ENCODE measurements around the gene GOLGA6L7. TPM values are rescaled to one million over a fixed set of nuclear protein-coding genes. Genes with fewer than 3 reads are reported as not detected.
"Not testable (repeated sequence)": the region's sequence is repeated elsewhere in the genome, so short reads cannot be mapped to it uniquely, and the experiment has no call there.

GOLGA6L7 gene
- total RNA-seq, 1 donor from 2014 or later = not detected

DNA sequence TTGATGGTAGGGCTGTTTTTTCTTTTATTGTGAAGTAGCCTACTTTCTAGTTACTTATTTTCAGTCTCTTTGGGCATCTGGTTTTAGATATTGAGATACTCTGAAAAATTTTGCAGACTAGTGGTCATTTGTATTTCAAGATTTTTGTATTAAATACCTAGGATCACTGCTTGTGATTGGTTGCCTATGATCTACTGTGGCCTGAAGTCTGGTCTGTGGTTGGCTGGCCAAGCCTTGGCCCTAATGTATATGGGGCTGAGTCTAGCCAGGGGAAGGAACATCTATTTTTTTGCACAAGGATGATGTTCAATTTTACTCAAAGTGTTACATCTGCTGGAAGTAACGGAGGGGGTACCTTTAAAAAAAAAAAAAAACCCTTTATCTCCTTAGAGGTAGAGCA, 38.0 kb downstream of the GOLGA6L7 start:
- not testable (repeated sequence) for H4K20me1 ChIP-seq (ENCODE audit: insufficient read depth, low read length); H3K4me3 ChIP-seq (ENCODE audit: insufficient read depth, low read depth, low read length); H3K4me1 ChIP-seq (ENCODE audit: insufficient read depth, low read length); H3K9me3 ChIP-seq (ENCODE audit: insufficient read depth, low read depth, low read length); DNase-seq (ENCODE audit: low read depth); H3K4me3 Mint-ChIP-seq (ENCODE audit: unreplicated experiment); H3K9ac ChIP-seq (ENCODE audit: low read length); H3K4me2 ChIP-seq (ENCODE audit: low read length); H3K27ac ChIP-seq (ENCODE audit: low read depth, low read length); H3K36me3 ChIP-seq (ENCODE audit: insufficient read depth, low read length); H3K27me3 ChIP-seq (ENCODE audit: insufficient read depth, low read length); H3K27me3 Mint-ChIP-seq (ENCODE audit: low read depth, unreplicated experiment); H3K79me2 ChIP-seq (ENCODE audit: insufficient read depth, low read length); H3K9me3 Mint-ChIP-seq (ENCODE audit: unreplicated experiment); FAIRE-seq; H3K4me1 Mint-ChIP-seq (ENCODE audit: low read depth, unreplicated experiment); H2AFZ ChIP-seq (ENCODE audit: low read depth, low read length); H3K27ac Mint-ChIP-seq (ENCODE audit: unreplicated experiment); H3K36me3 Mint-ChIP-seq (ENCODE audit: low read depth, unreplicated experiment)

DNA sequence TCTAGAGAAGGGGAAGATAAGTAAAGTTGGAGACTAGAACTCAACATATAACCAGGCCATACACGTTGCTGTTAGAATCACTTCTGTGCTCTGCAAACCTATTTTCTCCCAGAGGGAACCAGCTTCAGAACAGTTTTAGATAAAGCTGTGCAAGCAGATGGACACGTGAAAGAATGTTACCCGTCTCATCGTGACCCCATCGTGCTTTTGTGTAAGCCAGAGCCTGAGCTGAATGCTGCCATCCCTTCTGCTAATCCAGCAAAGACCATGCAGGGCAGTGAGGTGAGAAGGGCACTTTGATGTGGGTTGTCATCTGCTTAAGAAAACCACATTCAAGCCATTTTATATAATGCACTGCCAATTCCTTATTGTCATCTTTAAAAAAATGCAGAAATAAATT, 40.3 kb downstream of the GOLGA6L7 start:
- not testable (repeated sequence) for H3K4me1 ChIP-seq (ENCODE audit: insufficient read depth, low read length); H3K27ac ChIP-seq (ENCODE audit: low read depth, low read length); H3K4me3 Mint-ChIP-seq (ENCODE audit: unreplicated experiment); H3K9me3 Mint-ChIP-seq (ENCODE audit: unreplicated experiment); DNase-seq (ENCODE audit: low read depth); H3K79me2 ChIP-seq (ENCODE audit: insufficient read depth, low read length); H3K27ac Mint-ChIP-seq (ENCODE audit: unreplicated experiment); H3K36me3 ChIP-seq (ENCODE audit: insufficient read depth, low read length); H4K20me1 ChIP-seq (ENCODE audit: insufficient read depth, low read length); H3K9me3 ChIP-seq (ENCODE audit: insufficient read depth, low read depth, low read length); H3K27me3 ChIP-seq (ENCODE audit: insufficient read depth, low read length); FAIRE-seq; H3K4me2 ChIP-seq (ENCODE audit: low read length); H3K27me3 Mint-ChIP-seq (ENCODE audit: low read depth, unreplicated experiment); H3K9ac ChIP-seq (ENCODE audit: low read length); H3K36me3 Mint-ChIP-seq (ENCODE audit: low read depth, unreplicated experiment); H2AFZ ChIP-seq (ENCODE audit: low read depth, low read length); H3K4me1 Mint-ChIP-seq (ENCODE audit: low read depth, unreplicated experiment); H3K4me3 ChIP-seq (ENCODE audit: insufficient read depth, low read depth, low read length)

DNA sequence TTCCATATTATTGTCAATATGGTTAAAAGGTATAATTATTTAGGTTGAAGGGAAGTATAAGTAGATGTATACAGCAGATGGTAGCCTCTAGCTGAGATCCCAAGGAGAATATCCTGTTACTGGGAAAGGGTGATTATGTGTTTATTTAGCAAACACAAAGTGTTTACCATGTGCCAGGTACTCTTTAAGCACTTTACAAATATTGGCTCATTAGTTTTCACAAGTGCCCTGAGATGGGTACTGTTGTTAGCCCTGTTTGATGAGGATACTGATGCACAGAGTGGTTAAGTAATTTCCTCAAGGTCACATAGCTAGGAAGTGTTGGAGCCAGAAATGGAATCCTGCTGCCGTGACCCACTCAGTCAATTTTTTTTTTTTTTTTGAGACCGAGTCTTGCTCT, 48.1 kb downstream of the GOLGA6L7 start:
- H3K4me3 Mint-ChIP-seq (ENCODE audit: unreplicated experiment); H3K27ac ChIP-seq (ENCODE audit: low read depth, low read length); H3K9me3 Mint-ChIP-seq (ENCODE audit: unreplicated experiment); FAIRE-seq; DNase-seq (ENCODE audit: low read depth); H2AFZ ChIP-seq (ENCODE audit: low read depth, low read length); H3K27ac Mint-ChIP-seq (ENCODE audit: unreplicated experiment); H3K36me3 ChIP-seq (ENCODE audit: insufficient read depth, low read length); H3K4me1 Mint-ChIP-seq (ENCODE audit: low read depth, unreplicated experiment); H3K27me3 ChIP-seq (ENCODE audit: insufficient read depth, low read length); H3K9me3 ChIP-seq (ENCODE audit: insufficient read depth, low read depth, low read length); H3K4me2 ChIP-seq (ENCODE audit: low read length); H3K79me2 ChIP-seq (ENCODE audit: insufficient read depth, low read length); H3K4me1 ChIP-seq (ENCODE audit: insufficient read depth, low read length); H4K20me1 ChIP-seq (ENCODE audit: insufficient read depth, low read length); H3K27me3 Mint-ChIP-seq (ENCODE audit: low read depth, unreplicated experiment); H3K4me3 ChIP-seq (ENCODE audit: insufficient read depth, low read depth, low read length); H3K36me3 Mint-ChIP-seq (ENCODE audit: low read depth, unreplicated experiment); H3K9ac ChIP-seq (ENCODE audit: low read length): not testable (repeated sequence)

DNA sequence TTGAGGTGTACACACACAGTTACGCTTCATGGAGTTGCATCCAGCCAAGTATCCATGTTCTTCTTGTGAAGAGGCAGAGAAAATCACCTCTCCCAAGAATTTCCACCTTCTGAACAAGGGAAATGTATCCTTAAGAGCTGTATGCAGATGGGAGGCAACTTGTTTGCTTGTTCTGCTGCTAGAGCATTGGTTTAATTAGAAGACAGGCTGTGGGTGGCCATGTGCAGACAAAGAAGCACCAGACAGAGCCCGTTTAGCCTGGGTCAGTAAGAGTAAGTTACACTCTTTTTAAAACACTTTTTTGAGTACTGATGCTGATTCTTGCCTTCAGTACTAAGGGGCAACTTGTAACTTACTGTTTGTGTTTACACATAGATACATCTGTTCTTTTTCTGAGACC, 50.2 kb downstream of the GOLGA6L7 start:
- H3K4me1 Mint-ChIP-seq (ENCODE audit: low read depth, unreplicated experiment); H3K9me3 Mint-ChIP-seq (ENCODE audit: unreplicated experiment); H4K20me1 ChIP-seq (ENCODE audit: insufficient read depth, low read length); H3K4me3 ChIP-seq (ENCODE audit: insufficient read depth, low read depth, low read length); H3K79me2 ChIP-seq (ENCODE audit: insufficient read depth, low read length); H3K36me3 Mint-ChIP-seq (ENCODE audit: low read depth, unreplicated experiment); FAIRE-seq; H3K9ac ChIP-seq (ENCODE audit: low read length); H3K27me3 Mint-ChIP-seq (ENCODE audit: low read depth, unreplicated experiment); H3K27me3 ChIP-seq (ENCODE audit: insufficient read depth, low read length); H3K4me3 Mint-ChIP-seq (ENCODE audit: unreplicated experiment); H3K27ac Mint-ChIP-seq (ENCODE audit: unreplicated experiment); H3K4me1 ChIP-seq (ENCODE audit: insufficient read depth, low read length); H2AFZ ChIP-seq (ENCODE audit: low read depth, low read length); H3K27ac ChIP-seq (ENCODE audit: low read depth, low read length); DNase-seq (ENCODE audit: low read depth); H3K36me3 ChIP-seq (ENCODE audit: insufficient read depth, low read length); H3K4me2 ChIP-seq (ENCODE audit: low read length); H3K9me3 ChIP-seq (ENCODE audit: insufficient read depth, low read depth, low read length): not testable (repeated sequence)

All from astrocyte (in vitro differentiated cells and primary cell).